Measurements from ENCODE around the gene CSF3R. TPM values are rescaled to one million over a fixed set of nuclear protein-coding genes. Genes with fewer than 3 reads are reported as not detected.

CSF3R gene
- 1 to 10 TPM in 4 of 5 donors, under 1 TPM in 1; 0.25 to 2.1 (median 1.8) TPM for total RNA-seq
- total RNA-seq (2013): 2.2 TPM
- total RNA-seq: 0.04 to 8.3 (median 0.76) reads per million in 29 experiments

DNA sequence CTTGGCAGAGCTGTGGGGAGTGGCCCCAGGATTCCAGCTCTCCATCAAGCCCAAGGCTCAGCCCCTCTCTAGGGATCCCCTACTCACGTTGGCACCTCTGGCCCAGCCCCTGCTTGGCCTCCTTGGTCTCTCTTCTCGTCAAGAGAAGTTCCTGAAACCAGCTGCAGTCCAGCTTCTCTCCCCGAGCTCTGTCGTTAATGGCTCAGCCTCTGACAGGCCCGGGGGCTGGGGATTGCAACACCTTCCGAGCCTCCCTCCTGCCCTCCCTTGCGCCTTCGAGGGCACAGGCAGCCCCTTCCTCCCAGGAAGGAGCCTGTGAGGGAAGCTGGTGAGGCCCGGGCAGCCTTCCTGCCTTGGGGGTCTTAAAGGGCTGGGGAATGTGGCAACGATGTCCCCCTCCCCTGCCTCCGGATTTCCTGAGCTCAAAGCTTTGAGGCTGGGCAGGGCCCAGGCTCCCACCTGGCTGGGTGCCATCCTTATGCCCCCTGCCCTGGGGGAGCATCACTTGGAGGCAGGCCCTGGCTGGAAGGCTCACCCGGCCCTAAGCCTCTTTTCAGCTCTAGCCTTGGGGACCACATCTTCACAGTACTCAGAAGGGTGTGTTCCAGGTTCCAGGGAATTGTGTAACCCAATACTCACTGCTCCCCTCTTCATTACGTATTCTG is at the start of gene CSF3R:
Gene CSF3R (minus strand): TSS at position 190 of the 665 bp plus-strand sequence. CDS start 3,417 bp downstream, outside the sequence.
- Mint-ChIP-seq H3K27me3 (peaks cover 0 to 6% of the 10 kb centered on the region in 2 donors), H3K4me3 (peak within 1 kb of the TSS; percentile 47 to 57 (median 55)), H3K36me3 (no peaks in the 10 kb centered on the region), H3K9me3 (no peaks in the 10 kb centered on the region), H3K27ac (peak within 1 kb of the TSS in 1 of 2 donors; percentile 80), H3K4me1 (peaks cover 9 to 12% (median 10%) of the 10 kb centered on the region in 3 donors)
- H3K9me3 ChIP-seq: no peaks in the 10 kb centered on the region
- ATAC-seq (replicated peaks in 1 of 4) (no peak), DNase-seq (no peak)
- H3K4me1 ChIP-seq (ENCODE audit: control insufficient read depth in 1 of 2, extremely low read depth in 1 of 2, insufficient read depth in 2 of 2, low read length in 2 of 2): peaks cover 4 to 11% of the 10 kb centered on the region in 2 experiments
- CTCF ChIA-PET: no interaction called here
- H3K4me3 ChIP-seq (ENCODE audit: control insufficient read depth in 1 of 2, extremely low read depth in 1 of 2, low read length in 1 of 2): peak within 1 kb of the TSS in 1 of 2 donors; percentile 25
- WGBS (ENCODE audit: insufficient coverage): 34% methylated on average over 5 of the region's 13 CpGs
- no peak within 1 kb of the TSS for H3K27ac ChIP-seq (ENCODE audit: low read length)
- POLR2A ChIA-PET: no interaction called here
- peaks cover 0 to 19% of the 10 kb centered on the region in 2 experiments for H3K27me3 ChIP-seq (replicated peaks in 1 of 2; ENCODE audit: control insufficient read depth in 2 of 2, extremely low read depth in 1 of 2, insufficient read depth in 2 of 2, low read length in 1 of 2)
- H3K36me3 ChIP-seq (ENCODE audit: control insufficient read depth in 2 of 2, extremely low read depth in 1 of 2, insufficient read depth in 1 of 2, low read length in 1 of 2): no peaks in the 10 kb centered on the region

DNA sequence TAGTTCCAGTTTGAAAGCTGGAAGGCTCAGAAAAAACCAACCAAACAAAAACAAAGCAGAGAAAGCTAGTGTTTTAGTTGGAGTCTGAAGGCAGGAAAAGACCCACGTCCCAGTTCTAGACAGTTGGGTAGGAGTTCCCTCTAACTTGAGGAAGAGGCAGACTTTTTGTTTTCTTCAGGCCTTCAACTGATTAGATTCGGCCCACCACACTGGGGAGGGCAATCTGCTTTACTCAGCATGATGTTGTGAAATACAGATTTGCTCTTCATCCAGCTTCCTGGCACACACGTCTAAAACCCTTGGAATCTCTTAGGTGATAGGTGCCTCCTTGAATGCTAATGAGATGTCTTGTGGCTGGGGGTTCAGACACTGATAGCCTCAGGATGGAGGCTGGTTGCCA is 49.1 kb upstream of the CSF3R start:
- CTCF ChIA-PET: interaction anchor here in 1 of 2 donors (0.7 kb wide), 1 partner anchor 71 kb away, joined by 3 read pairs; no protein-coding TSS in a partner anchor
- H3K4me1 Mint-ChIP-seq: no peaks in the 10 kb centered on the region
- H3K9me3 ChIP-seq: no peaks in the 10 kb centered on the region
- POLR2A ChIA-PET: no interaction called here
- H3K36me3 Mint-ChIP-seq: no peaks in the 10 kb centered on the region
- H3K27me3 ChIP-seq (replicated peaks in 1 of 2; ENCODE audit: control insufficient read depth in 2 of 2, extremely low read depth in 1 of 2, insufficient read depth in 2 of 2, low read length in 1 of 2): peaks cover 0 to 33% of the 10 kb centered on the region in 2 experiments
- peaks cover 12 to 31% of the 10 kb centered on the region in 2 donors for H3K27me3 Mint-ChIP-seq
- no peak overlapping the region for H3K27ac Mint-ChIP-seq
- no peak overlapping the region for H3K27ac ChIP-seq (ENCODE audit: low read length)
- WGBS (ENCODE audit: insufficient coverage): no CpG with 5 or more reads among the region's 3 CpGs
- H3K4me3 ChIP-seq (ENCODE audit: control insufficient read depth in 1 of 2, extremely low read depth in 1 of 2, low read length in 1 of 2): no peak overlapping the region
- H3K4me1 ChIP-seq (ENCODE audit: control insufficient read depth in 1 of 2, extremely low read depth in 1 of 2, insufficient read depth in 2 of 2, low read length in 2 of 2): no peaks in the 10 kb centered on the region
- H3K9me3 Mint-ChIP-seq: no peaks in the 10 kb centered on the region
- ATAC-seq (replicated peaks in 1 of 4) (no peak), DNase-seq (no peak)
- no peak overlapping the region for H3K4me3 Mint-ChIP-seq
- H3K36me3 ChIP-seq (ENCODE audit: control insufficient read depth in 2 of 2, extremely low read depth in 1 of 2, insufficient read depth in 1 of 2, low read length in 1 of 2): no peaks in the 10 kb centered on the region

DNA sequence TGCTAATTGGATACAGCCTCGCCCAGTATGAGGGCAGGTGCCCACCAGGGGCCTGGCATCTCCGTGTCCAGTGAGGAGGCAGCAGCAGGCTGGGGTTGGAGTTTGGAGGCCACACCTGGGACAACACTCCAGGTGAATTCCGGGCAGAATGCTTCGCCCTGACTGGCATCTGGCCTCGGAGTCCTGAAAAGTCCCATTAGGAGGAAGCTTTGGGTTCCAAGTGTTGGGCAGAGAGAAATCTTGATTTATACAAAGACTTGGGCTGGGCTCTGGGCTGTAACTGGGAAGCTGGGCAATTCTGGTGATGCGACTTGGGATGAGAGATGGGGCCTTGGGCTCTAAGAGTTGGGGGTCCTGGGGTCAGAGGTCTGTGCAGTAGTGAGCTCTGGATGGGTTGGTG is 48.1 kb upstream of the CSF3R start:
- CTCF ChIA-PET: no interaction called here
- 86% methylated on average over 6 of the region's 6 CpGs for WGBS (ENCODE audit: insufficient coverage)

DNA sequence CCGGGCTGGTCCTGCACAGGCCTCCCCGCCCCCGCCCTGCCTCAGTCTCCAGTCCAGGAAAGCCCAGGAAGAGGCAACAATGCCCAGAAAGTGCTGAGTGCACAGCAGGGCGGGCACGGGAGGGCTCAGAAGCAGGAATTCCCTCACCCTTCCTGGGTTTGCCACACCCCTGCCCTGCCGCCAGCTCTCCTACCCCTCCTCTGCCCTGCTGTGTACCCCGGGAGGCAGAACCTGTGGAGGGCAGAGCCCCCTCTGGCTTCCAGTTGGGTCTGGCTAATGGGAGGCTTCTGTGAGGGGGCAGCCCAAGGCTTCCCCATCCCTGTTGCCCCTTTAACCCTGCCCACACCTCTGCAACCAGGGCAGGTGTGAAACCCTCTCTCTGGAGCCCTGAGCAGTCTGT is 47.5 kb upstream of the CSF3R start:
- peaks cover 8 to 19% of the 10 kb centered on the region in 2 donors for H3K27me3 Mint-ChIP-seq
- Histone ChIP-seq H3K4me3 (ENCODE audit: control insufficient read depth in 1 of 2, extremely low read depth in 1 of 2, low read length in 1 of 2) (no peak overlapping the region), H3K9me3 (no peaks in the 10 kb centered on the region), H3K36me3 (ENCODE audit: control insufficient read depth in 2 of 2, extremely low read depth in 1 of 2, insufficient read depth in 1 of 2, low read length in 1 of 2) (no peaks in the 10 kb centered on the region), H3K27me3 (replicated peaks in 1 of 2; ENCODE audit: control insufficient read depth in 2 of 2, extremely low read depth in 1 of 2, insufficient read depth in 2 of 2, low read length in 1 of 2) (peaks cover 0 to 31% of the 10 kb centered on the region in 2 experiments), H3K27ac (ENCODE audit: low read length) (no peak overlapping the region), H3K4me1 (ENCODE audit: control insufficient read depth in 1 of 2, extremely low read depth in 1 of 2, insufficient read depth in 2 of 2, low read length in 2 of 2) (no peaks in the 10 kb centered on the region)
- H3K4me1 Mint-ChIP-seq: no peaks in the 10 kb centered on the region
- H3K27ac Mint-ChIP-seq: no peak overlapping the region
- ChIA-PET CTCF (no interaction called here), POLR2A (no interaction called here)
- ATAC-seq (replicated peaks in 1 of 4): no peak
- WGBS (ENCODE audit: insufficient coverage): 31% methylated on average over 3 of the region's 7 CpGs
- H3K4me3 Mint-ChIP-seq: no peak overlapping the region
- H3K9me3 Mint-ChIP-seq: no peaks in the 10 kb centered on the region
- H3K36me3 Mint-ChIP-seq: no peaks in the 10 kb centered on the region
- DNase-seq: no peak

More for the DNA sequence above, 48.1 kb upstream of the CSF3R start:
- peaks cover 8 to 21% of the 10 kb centered on the region in 2 donors for H3K27me3 Mint-ChIP-seq
- H3K27ac ChIP-seq (ENCODE audit: low read length): no peak overlapping the region
- no peak for ATAC-seq (replicated peaks in 1 of 4)
- H3K36me3 Mint-ChIP-seq: no peaks in the 10 kb centered on the region
- no peak overlapping the region for H3K4me3 Mint-ChIP-seq
- H3K27me3 ChIP-seq (replicated peaks in 1 of 2; ENCODE audit: control insufficient read depth in 2 of 2, extremely low read depth in 1 of 2, insufficient read depth in 2 of 2, low read length in 1 of 2): peaks cover 0 to 31% of the 10 kb centered on the region in 2 experiments
- no peaks in the 10 kb centered on the region for H3K4me1 ChIP-seq (ENCODE audit: control insufficient read depth in 1 of 2, extremely low read depth in 1 of 2, insufficient read depth in 2 of 2, low read length in 2 of 2)
- H3K27ac Mint-ChIP-seq: no peak overlapping the region
- no peaks in the 10 kb centered on the region for H3K4me1 Mint-ChIP-seq
- no peak overlapping the region for H3K4me3 ChIP-seq (ENCODE audit: control insufficient read depth in 1 of 2, extremely low read depth in 1 of 2, low read length in 1 of 2)
- H3K36me3 ChIP-seq (ENCODE audit: control insufficient read depth in 2 of 2, extremely low read depth in 1 of 2, insufficient read depth in 1 of 2, low read length in 1 of 2): no peaks in the 10 kb centered on the region
- H3K9me3 Mint-ChIP-seq: no peaks in the 10 kb centered on the region
- no peak for DNase-seq
- POLR2A ChIA-PET: no interaction called here
- no peaks in the 10 kb centered on the region for H3K9me3 ChIP-seq

DNA sequence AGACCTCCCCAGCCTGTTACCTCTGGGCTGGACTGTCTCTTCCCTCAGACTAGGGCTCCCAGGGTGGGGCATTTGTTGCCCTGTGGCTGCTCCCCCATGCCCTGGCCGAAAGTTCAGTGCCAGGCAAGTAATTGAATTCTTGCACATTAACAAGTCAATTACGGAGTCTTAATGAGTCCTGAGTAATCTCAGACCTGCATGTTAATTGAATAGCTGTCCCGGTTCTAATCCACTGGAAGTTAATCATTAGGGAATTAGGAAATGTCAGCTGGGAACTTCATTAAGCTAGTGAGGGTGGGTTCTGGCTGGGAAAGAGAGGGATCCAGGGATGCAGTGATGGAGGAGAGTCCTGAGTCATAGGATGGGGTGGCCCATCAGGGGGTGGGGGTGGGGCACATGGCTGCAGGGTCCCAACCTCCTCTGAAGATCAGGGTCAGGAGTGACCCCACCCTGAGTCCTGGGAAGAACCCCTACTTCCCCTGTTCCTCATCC is 47.1 kb upstream of the CSF3R start:
- Histone ChIP-seq H3K27me3 (replicated peaks in 1 of 2; ENCODE audit: control insufficient read depth in 2 of 2, extremely low read depth in 1 of 2, insufficient read depth in 2 of 2, low read length in 1 of 2) (peaks cover 0 to 31% of the 10 kb centered on the region in 2 experiments), H3K27ac (ENCODE audit: low read length) (no peak overlapping the region), H3K4me3 (ENCODE audit: control insufficient read depth in 1 of 2, extremely low read depth in 1 of 2, low read length in 1 of 2) (no peak overlapping the region), H3K36me3 (ENCODE audit: control insufficient read depth in 2 of 2, extremely low read depth in 1 of 2, insufficient read depth in 1 of 2, low read length in 1 of 2) (no peaks in the 10 kb centered on the region), H3K4me1 (ENCODE audit: control insufficient read depth in 1 of 2, extremely low read depth in 1 of 2, insufficient read depth in 2 of 2, low read length in 2 of 2) (no peaks in the 10 kb centered on the region), H3K9me3 (no peaks in the 10 kb centered on the region)
- peaks cover 8 to 19% of the 10 kb centered on the region in 2 donors for H3K27me3 Mint-ChIP-seq
- H3K36me3 Mint-ChIP-seq: no peaks in the 10 kb centered on the region
- no peaks in the 10 kb centered on the region for H3K9me3 Mint-ChIP-seq
- ChIA-PET POLR2A (no interaction called here), CTCF (no interaction called here)
- ATAC-seq (replicated peaks in 1 of 4) (no peak), DNase-seq (no peak)
- no peak overlapping the region for H3K27ac Mint-ChIP-seq
- no peak overlapping the region for H3K4me3 Mint-ChIP-seq
- H3K4me1 Mint-ChIP-seq: no peaks in the 10 kb centered on the region
- WGBS (ENCODE audit: insufficient coverage): 89% methylated on average over 3 of the region's 3 CpGs

DNA sequence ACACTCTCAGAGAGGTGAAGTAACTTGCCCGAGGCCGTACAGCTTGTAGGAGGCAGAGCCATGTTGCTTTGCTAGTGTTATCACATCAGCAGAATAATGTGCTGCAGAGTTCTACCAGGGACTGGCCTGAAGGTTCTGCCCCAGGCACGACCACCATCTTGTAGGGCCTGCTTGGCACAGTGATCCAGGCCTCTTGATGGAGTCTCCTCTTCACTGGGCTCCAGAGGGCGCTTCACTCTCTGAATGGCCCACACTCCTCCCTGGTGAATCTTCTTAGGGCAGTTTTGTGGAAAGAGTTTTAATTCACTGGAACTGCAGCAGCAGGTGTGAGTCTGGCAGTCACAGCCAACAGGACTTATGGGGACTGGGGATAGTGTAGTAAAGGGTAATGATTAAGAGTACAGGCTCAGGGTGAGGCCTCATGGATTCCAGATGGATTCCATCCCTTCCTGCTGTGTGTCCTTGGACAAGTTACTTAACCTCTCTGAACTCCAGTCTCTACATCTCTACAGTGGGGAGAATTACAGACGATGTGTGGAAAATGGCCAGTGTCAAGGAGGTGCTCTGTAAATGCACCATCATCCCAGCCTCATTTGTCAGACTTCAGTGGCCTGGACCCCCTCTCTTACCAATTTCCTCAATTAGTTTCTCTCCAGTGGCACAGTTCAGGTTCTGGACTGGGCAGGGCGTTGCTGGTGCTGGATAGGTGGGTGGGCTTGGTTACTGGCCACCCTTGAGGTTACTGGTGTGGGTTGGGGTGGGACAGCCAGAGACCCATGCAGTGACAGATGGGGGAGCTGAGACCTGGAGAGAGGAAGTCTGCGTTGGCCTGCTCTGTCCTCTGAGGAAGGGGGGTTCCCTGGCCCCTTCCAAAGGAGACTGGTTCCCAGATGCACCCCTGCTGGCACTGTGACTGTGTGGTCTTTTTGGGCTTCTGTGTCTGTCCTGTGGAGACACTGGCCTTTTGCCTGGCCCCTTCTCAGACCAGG is 45.9 kb upstream of the CSF3R start:
- ChIA-PET POLR2A (no interaction called here), CTCF (no interaction called here)
- no peaks in the 10 kb centered on the region for H3K36me3 Mint-ChIP-seq
- no peak overlapping the region for H3K27ac ChIP-seq (ENCODE audit: low read length)
- H3K9me3 ChIP-seq: no peaks in the 10 kb centered on the region
- H3K4me1 Mint-ChIP-seq: peaks cover 6 to 9% (median 8%) of the 10 kb centered on the region in 3 donors
- H3K27me3 ChIP-seq (replicated peaks in 1 of 2; ENCODE audit: control insufficient read depth in 2 of 2, extremely low read depth in 1 of 2, insufficient read depth in 2 of 2, low read length in 1 of 2): peaks cover 0 to 24% of the 10 kb centered on the region in 2 experiments
- no peak for ATAC-seq (replicated peaks in 1 of 4)
- H3K9me3 Mint-ChIP-seq: no peaks in the 10 kb centered on the region
- H3K4me3 ChIP-seq (ENCODE audit: control insufficient read depth in 1 of 2, extremely low read depth in 1 of 2, low read length in 1 of 2): no peak overlapping the region
- no peak overlapping the region for H3K27ac Mint-ChIP-seq
- 82% methylated on average over 4 of the region's 7 CpGs for WGBS (ENCODE audit: insufficient coverage)
- H3K27me3 Mint-ChIP-seq: peaks cover 8 to 16% of the 10 kb centered on the region in 2 donors
- no peak overlapping the region for H3K4me3 Mint-ChIP-seq
- DNase-seq: peak in 1 of 35 experiments; percentile 14
- H3K36me3 ChIP-seq (ENCODE audit: control insufficient read depth in 2 of 2, extremely low read depth in 1 of 2, insufficient read depth in 1 of 2, low read length in 1 of 2): no peaks in the 10 kb centered on the region
- no peaks in the 10 kb centered on the region for H3K4me1 ChIP-seq (ENCODE audit: control insufficient read depth in 1 of 2, extremely low read depth in 1 of 2, insufficient read depth in 2 of 2, low read length in 2 of 2)

Data from T-cell (primary cell).